Upper lobe of left lung (tissue), 6 donors: ENCODE measurements around the gene PHF21A. TPM values are rescaled to one million over a fixed set of nuclear protein-coding genes. Genes with fewer than 3 reads are reported as not detected.
"Not testable (repeated sequence)": the region's sequence is repeated elsewhere in the genome, so short reads cannot be mapped to it uniquely, and the experiment has no call there.

ENCODE experiments used
- ATAC-seq, 2 donors: fragments of 200-7000 bp; cut with Tn5 transposase; one replicate each; pipeline ENCODE4 v1.9.1; 2022; ENCODE audit warnings: mild to moderate bottlenecking in 2 of 2, moderate library complexity in 2 of 2; ENCODE audit not compliant: low FRiP score in 2 of 2
- DNase-seq, 2 donors: peaks; one replicate each; pipeline ENCODE4 v3.0.0-alpha.2; 2019 to 2020
- H3K27ac ChIP-seq, 4 donors: fragments of 200-600 bp; sonication (generic); one replicate each; pipeline ENCODE4 v1.5.1; 2016 to 2019
- H3K27me3 ChIP-seq, 4 donors: fragments of 200-600 bp; sonication (generic); one replicate each; pipeline ENCODE4 v1.5.1; 2017 to 2019
- H3K36me3 ChIP-seq, 4 donors: fragments of 200-600 bp; sonication (generic); one replicate each; pipeline ENCODE4 v1.5.1; 2016 to 2019
- H3K4me1 ChIP-seq, 4 donors: fragments of 200-600 bp; sonication (generic); one replicate each; pipeline ENCODE4 v1.5.1; 2018 to 2019
- H3K4me3 ChIP-seq, 4 donors: fragments of 200-600 bp; sonication (generic); one replicate each; pipeline ENCODE4 v1.5.1; 2017 to 2019; ENCODE audit warnings: mild to moderate bottlenecking in 2 of 4, moderate library complexity in 1 of 4
- H3K9me3 ChIP-seq, 4 donors: fragments of 200-600 bp; sonication (generic); one replicate each; pipeline ENCODE4 v1.5.1; 2018 to 2019
- CTCF ChIP-seq, 6 experiments: fragments of 450-650 bp in 4 of 6; fragments of 200-600 bp in 2 of 6; sonication (generic) in 2 of 6; IDR thresholded peaks; one replicate each; pipeline ENCODE4 v1.5.1; 2016 to 2019; ENCODE audit warnings: antibody characterized with exemption in 6 of 6
- EP300 ChIP-seq, 4 donors: sonication (generic); formaldehyde crosslinking; IDR thresholded peaks; one replicate each; pipeline ENCODE4 v1.5.1; 2017; ENCODE audit warnings: antibody characterized with exemption in 4 of 4, control low read depth in 2 of 4
- POLR2A ChIP-seq, 4 donors: fragments of 450-650 bp; IDR thresholded peaks; one replicate each; pipeline ENCODE4 v1.5.1; 2016 to 2017; ENCODE audit warnings: antibody characterized with exemption in 4 of 4, mild to moderate bottlenecking in 2 of 4
- POLR2AphosphoS5 ChIP-seq, 2 donors: sonication (generic); formaldehyde crosslinking; IDR thresholded peaks; one replicate each; pipeline ENCODE4 v1.5.1; 2017; ENCODE audit warnings: antibody characterized with exemption in 2 of 2
- WGBS, 2 donors: methylation state at CpG; one replicate each; pipeline ENCODE4 v1.1.5; 2017 to 2018; 5-methylcytosine and 5-hydroxymethylcytosine counted together
- total RNA-seq, 6 donors: library from RNA; depleted of rRNA in 4 of 6; stranded (reverse); fragments of >200 nt in 4 of 6; gene quantifications; one replicate each; pipeline versions ENCODE4 v1.1.0 to v1.2.1, GENCODE V29; 2016 to 2021
- donor health status: DM: no; HTN: no; CAD: no; lungs with moderate emphysema.
- donor health status: DM: no; HTN: yes; CAD: no; lungs with severe emphysema.

The PHF21A gene
- total RNA-seq, 6 donors from 2014 or later: 21.1 to 99.5 (median 52.2) TPM

GRCh38 chr11:46117842-46118241 is 3.4 kb downstream of the PHF21A start:
- Histone ChIP-seq H3K4me3 (peak overlapping the region in 1 of 4 donors; percentile 93), H3K36me3 (no peaks in the 10 kb centered on the region), H3K4me1 (peaks cover 41 to 60% (median 49%) of the 10 kb centered on the region in 4 donors), H3K27me3 (no peaks in the 10 kb centered on the region), H3K27ac (peak overlapping the region in 3 of 4 donors; percentile 11 to 98 (median 94)), H3K9me3 (no peaks in the 10 kb centered on the region)
- DNase-seq: no peak
- ATAC-seq: no peak
- TF ChIP-seq CTCF (IDR thresholded peaks at IDR 0.05): no peak
- no peak for TF ChIP-seq POLR2AphosphoS5 (IDR thresholded peaks at IDR 0.05)
- TF ChIP-seq EP300 (IDR thresholded peaks at IDR 0.05): no peak
- TF ChIP-seq POLR2A (IDR thresholded peaks at IDR 0.05): no peak

- not testable (repeated sequence) for H3K27me3 ChIP-seq, H3K4me3 ChIP-seq, H3K36me3 ChIP-seq, ATAC-seq, H3K9me3 ChIP-seq, DNase-seq
- Histone ChIP-seq H3K27ac (peak overlapping the region in 1 of 4 donors; percentile 30), H3K4me1 (peaks cover 40 to 55% (median 48%) of the 10 kb centered on the region in 4 donors)
- WGBS, 2 donors: 93 to 96% methylated on average over 10 of the region's 10 CpGs
These were observed 4.6 kb downstream of the PHF21A start for GRCh38 chr11:46116712-46117037.

GRCh38 chr11:46116007-46116711 is 5.1 kb downstream of the PHF21A start:
- Histone ChIP-seq H3K27me3 (no peaks in the 10 kb centered on the region), H3K4me1 (peaks cover 40 to 55% (median 48%) of the 10 kb centered on the region in 4 donors), H3K27ac (peak overlapping the region in 1 of 4 donors; percentile 30), H3K4me3 (no peak overlapping the region), H3K9me3 (no peaks in the 10 kb centered on the region), H3K36me3 (no peaks in the 10 kb centered on the region)
- WGBS, 2 donors: 71 to 78% methylated on average over 3 of the region's 3 CpGs
- ATAC-seq: no peak
- no peak for DNase-seq
- no peak for TF ChIP-seq EP300 (IDR thresholded peaks at IDR 0.05)
- TF ChIP-seq POLR2A (IDR thresholded peaks at IDR 0.05): no peak
- TF ChIP-seq POLR2AphosphoS5 (IDR thresholded peaks at IDR 0.05): no peak
- no peak for TF ChIP-seq CTCF (IDR thresholded peaks at IDR 0.05)

- Histone ChIP-seq H3K27me3 (no peaks in the 10 kb centered on the region), H3K27ac (peak overlapping the region in 2 of 4 donors; percentile 27), H3K4me1 (peaks cover 40 to 55% (median 48%) of the 10 kb centered on the region in 4 donors), H3K36me3 (no peaks in the 10 kb centered on the region), H3K4me3 (no peak overlapping the region), H3K9me3 (no peaks in the 10 kb centered on the region)
- DNase-seq (no peak), ATAC-seq (no peak)
- TF ChIP-seq POLR2A (IDR thresholded peaks at IDR 0.05) (no peak), POLR2AphosphoS5 (IDR thresholded peaks at IDR 0.05) (no peak), CTCF (IDR thresholded peaks at IDR 0.05) (no peak), EP300 (IDR thresholded peaks at IDR 0.05) (no peak)
These were observed 6.3 kb downstream of the PHF21A start for GRCh38 chr11:46114961-46115360.

- DNase-seq: no peak
- H3K4me1 ChIP-seq: peaks cover 40 to 55% (median 48%) of the 10 kb centered on the region in 4 donors
- H3K36me3 ChIP-seq: no peaks in the 10 kb centered on the region
- H3K27ac ChIP-seq: peak overlapping the region in 1 of 4 donors; percentile 27
- ATAC-seq: no peak
- no peak overlapping the region for H3K4me3 ChIP-seq
- TF ChIP-seq POLR2AphosphoS5 (IDR thresholded peaks at IDR 0.05) (no peak), EP300 (IDR thresholded peaks at IDR 0.05) (no peak), POLR2A (IDR thresholded peaks at IDR 0.05) (no peak), CTCF (IDR thresholded peaks at IDR 0.05) (no peak)
- H3K27me3 ChIP-seq: no peaks in the 10 kb centered on the region
- no peaks in the 10 kb centered on the region for H3K9me3 ChIP-seq
- WGBS, 2 donors: 87 to 91% methylated on average over 4 of the region's 4 CpGs
These were observed 6.9 kb downstream of the PHF21A start for GRCh38 chr11:46114378-46114777.
